VCaP (cell line): ENCODE data around the gene CDK19.

Experiments used
- H3K27ac ChIP-seq: fragments of 450-650 bp; 2 replicates; pipeline ENCODE4 v1.5.1; 2017
- CTCF ChIP-seq: fragments of 450-650 bp; conservative IDR thresholded peaks from 2 replicates; pipeline ENCODE4 v1.5.1; 2017; ENCODE audit warnings: mild to moderate bottlenecking, moderate library complexity

CDK19 gene

GRCh38 chr6:110633731-110634213 is 181.5 kb downstream of the CDK19 start:
- peak overlapping the region; percentile 65 for H3K27ac ChIP-seq
- no peak for TF ChIP-seq CTCF

GRCh38 chr6:110629153-110629552 is 186.1 kb downstream of the CDK19 start:
- H3K27ac ChIP-seq: peak overlapping the region; percentile 5; the same call in 1 of the 2 replicates
- no peak for TF ChIP-seq CTCF

GRCh38 chr6:110628330-110628729 is 186.9 kb downstream of the CDK19 start:
- peak overlapping the region; percentile 5; the same call in 1 of the 2 replicates for H3K27ac ChIP-seq
- no peak for TF ChIP-seq CTCF

GRCh38 chr6:110626442-110626841 is 188.8 kb downstream of the CDK19 start:
- H3K27ac ChIP-seq: peak overlapping the region; percentile 99
- no peak for TF ChIP-seq CTCF

GRCh38 chr6:110625883-110626282 is 189.4 kb downstream of the CDK19 start:
- no peak for TF ChIP-seq CTCF
- H3K27ac ChIP-seq: peak overlapping the region; percentile 99

GRCh38 chr6:110622912-110623578 is 192.2 kb downstream of the CDK19 start:
- peak overlapping the region; percentile 99 for H3K27ac ChIP-seq

GRCh38 chr6:110621061-110621460 is 194.2 kb downstream of the CDK19 start:
- peak overlapping the region; percentile 99 for H3K27ac ChIP-seq
- TF ChIP-seq CTCF: no peak

More at GRCh38 chr6:110622912-110623578, 192.2 kb downstream of the CDK19 start:
- no peak for TF ChIP-seq CTCF
